BLaER1 treated with 17β-estradiol and CSF1 and Interleukin-3, amounts not matched to agents 10 nM and 100 nM (cell line): ENCODE measurements around the gene RNF133.
"Not testable (repeated sequence)": the region's sequence is repeated elsewhere in the genome, so short reads cannot be mapped to it uniquely, and the experiment has no call there.

Source experiments
- H3K27ac ChIP-seq, 11 experiments: shearing (Covaris generic); formaldehyde crosslinking; 2 replicates each; pipeline ENCODE4 v1.8.1; 2022
- H3K27me3 ChIP-seq, 11 experiments: shearing (Covaris generic); formaldehyde crosslinking; 2 replicates each; pipeline ENCODE4 v1.8.1; 2022
- H3K36me3 ChIP-seq, 11 experiments: shearing (Covaris generic); formaldehyde crosslinking; 2 replicates each; pipeline ENCODE4 v1.8.1; 2022
- H3K4me1 ChIP-seq, 10 experiments: shearing (Covaris generic); formaldehyde crosslinking; 2 replicates each; pipeline ENCODE4 v1.8.1; 2022
- H3K4me2 ChIP-seq, 11 experiments: shearing (Covaris generic); formaldehyde crosslinking; 2 replicates each; pipeline ENCODE4 v1.8.1; 2022
- H3K4me3 ChIP-seq, 10 experiments: shearing (Covaris generic); formaldehyde crosslinking; 2 replicates each; pipeline ENCODE4 v1.8.1; 2022
- H3K9ac ChIP-seq, 11 experiments: shearing (Covaris generic); formaldehyde crosslinking; 2 replicates each; pipeline ENCODE4 v1.8.1; 2022
- H3K9me3 ChIP-seq, 11 experiments: shearing (Covaris generic); formaldehyde crosslinking; replicated peaks in 1 of 11; 2 replicates each; pipeline ENCODE4 v1.8.1; 2022
- H4K20me1 ChIP-seq, 11 experiments: shearing (Covaris generic); formaldehyde crosslinking; 2 replicates each; pipeline ENCODE4 v1.8.1; 2022
- Cebpa-rat ChIP-seq, 11 experiments: shearing (Covaris generic); IDR thresholded peaks; 2 replicates each; pipeline ENCODE4 v1.8.1; 2022

The RNF133 gene

DNA sequence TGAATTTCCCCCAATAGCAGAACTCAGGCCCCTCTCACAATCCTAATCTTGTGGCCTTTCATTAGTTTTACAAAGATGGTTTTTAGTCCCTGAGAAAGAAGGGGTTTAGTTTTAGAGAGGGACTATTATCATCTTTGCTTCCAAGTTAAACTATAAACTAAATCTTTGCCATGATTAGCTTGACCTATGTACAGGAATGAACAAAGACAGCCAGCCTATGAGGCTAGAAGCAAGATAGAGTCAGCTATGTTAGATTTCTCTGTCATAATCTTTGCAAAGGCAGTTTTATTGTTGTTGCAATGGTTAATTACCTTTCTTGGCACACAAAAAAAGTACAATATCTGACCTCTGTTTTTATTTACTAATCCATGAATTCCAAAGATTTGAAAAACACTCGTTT is 19.1 kb downstream of the RNF133 start:
- Histone ChIP-seq H3K4me3 (no peak overlapping the region), H3K9me3 (peaks cover 0 to 6% (median 0%) of the 10 kb centered on the region in 11 experiments; a peak in 1 of 22 replicates), H3K9ac (no peak overlapping the region), H3K27me3 (no peaks in the 10 kb centered on the region), H4K20me1 (no peaks in the 10 kb centered on the region), H3K27ac (no peak overlapping the region), H3K4me1 (no peaks in the 10 kb centered on the region), H3K4me2 (no peak overlapping the region), H3K36me3 (no peaks in the 10 kb centered on the region)
- TF ChIP-seq Cebpa-rat (IDR thresholded peaks at IDR 0.05) = no peak

GRCh38 chr7:122679269-122679709 is 19.6 kb downstream of the RNF133 start:
- H3K9me3 ChIP-seq, H3K27ac ChIP-seq, H3K9ac ChIP-seq, H3K4me2 ChIP-seq, H4K20me1 ChIP-seq, H3K4me1 ChIP-seq, H3K36me3 ChIP-seq, H3K27me3 ChIP-seq, H3K4me3 ChIP-seq: not testable (repeated sequence)

GRCh38 chr7:122677149-122677548 is 21.8 kb downstream of the RNF133 start:
- TF ChIP-seq Cebpa-rat (IDR thresholded peaks at IDR 0.05) = no peak

DNA sequence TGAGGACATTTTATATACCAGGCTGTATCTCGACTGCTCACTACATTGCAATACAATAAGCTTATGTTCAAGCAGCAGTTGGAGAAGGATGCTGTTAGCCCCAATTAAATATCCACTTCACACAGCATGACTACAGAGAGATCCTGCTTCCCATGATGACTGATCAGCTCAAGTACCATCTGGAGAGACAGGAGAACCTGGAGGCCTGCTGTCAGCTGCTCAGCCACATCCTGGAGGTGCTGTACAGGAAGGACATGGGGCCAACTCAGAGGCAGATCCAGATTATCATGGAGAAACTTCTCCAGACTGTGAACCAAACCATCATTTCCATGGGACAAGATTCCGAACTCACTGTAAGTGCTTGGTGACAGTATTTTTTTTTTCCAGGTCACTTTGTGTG is 22.5 kb downstream of the RNF133 start:
- Histone ChIP-seq H3K9me3 (peaks cover 0 to 6% (median 0%) of the 10 kb centered on the region in 11 experiments; a peak in 1 of 22 replicates), H3K27me3 (no peaks in the 10 kb centered on the region), H3K36me3 (no peaks in the 10 kb centered on the region), H3K4me2 (no peak overlapping the region), H3K4me1 (no peaks in the 10 kb centered on the region), H4K20me1 (no peaks in the 10 kb centered on the region), H3K9ac (no peak overlapping the region), H3K4me3 (no peak overlapping the region), H3K27ac (no peak overlapping the region)
- TF ChIP-seq Cebpa-rat (IDR thresholded peaks at IDR 0.05) = no peak

More at GRCh38 chr7:122677149-122677548, 21.8 kb downstream of the RNF133 start:
- H3K27me3 ChIP-seq = no peaks in the 10 kb centered on the region
- no peak overlapping the region for H3K27ac ChIP-seq
- H3K9me3 ChIP-seq = peaks cover 0 to 6% (median 0%) of the 10 kb centered on the region in 11 experiments; a peak in 1 of 22 replicates
- no peak overlapping the region for H3K4me2 ChIP-seq
- H3K4me1 ChIP-seq = no peaks in the 10 kb centered on the region
- no peak overlapping the region for H3K9ac ChIP-seq
- no peak overlapping the region for H3K4me3 ChIP-seq
- no peaks in the 10 kb centered on the region for H3K36me3 ChIP-seq
- H4K20me1 ChIP-seq = no peaks in the 10 kb centered on the region

DNA sequence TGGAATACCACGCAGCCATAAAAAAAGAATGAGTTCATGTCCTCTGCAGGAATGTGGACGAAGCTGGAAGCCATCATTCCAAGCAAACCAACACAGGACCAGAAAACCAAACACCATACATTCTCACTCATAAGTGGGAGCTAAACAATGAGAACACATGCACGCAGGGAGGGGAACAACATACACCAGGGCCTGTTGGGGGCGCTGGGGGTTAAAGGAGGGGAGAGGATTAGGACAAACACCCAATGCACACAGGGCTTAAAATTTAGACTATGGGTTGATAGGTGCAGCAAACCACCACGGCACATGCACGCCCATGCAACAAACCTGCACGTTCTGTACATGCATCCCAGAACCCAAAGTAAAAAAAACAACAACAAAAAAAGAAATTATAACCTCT is 23.3 kb downstream of the RNF133 start:
- Histone ChIP-seq H3K4me3 (no peak overlapping the region), H4K20me1 (no peaks in the 10 kb centered on the region), H3K36me3 (no peaks in the 10 kb centered on the region), H3K9ac (no peak overlapping the region), H3K27ac (no peak overlapping the region), H3K9me3 (peaks cover 0 to 6% (median 0%) of the 10 kb centered on the region in 11 experiments; a peak in 1 of 22 replicates), H3K4me1 (no peaks in the 10 kb centered on the region), H3K4me2 (no peak overlapping the region), H3K27me3 (no peaks in the 10 kb centered on the region)
- TF ChIP-seq Cebpa-rat (IDR thresholded peaks at IDR 0.05) = no peak

- no peaks in the 10 kb centered on the region for H3K4me1 ChIP-seq
- no peak overlapping the region for H3K9ac ChIP-seq
- H3K36me3 ChIP-seq = no peaks in the 10 kb centered on the region
- no peak overlapping the region for H3K4me3 ChIP-seq
- no peak for TF ChIP-seq Cebpa-rat (IDR thresholded peaks at IDR 0.05)
- peaks cover 0 to 6% (median 0%) of the 10 kb centered on the region in 11 experiments; a peak in 1 of 22 replicates for H3K9me3 ChIP-seq
- no peaks in the 10 kb centered on the region for H3K27me3 ChIP-seq
- no peak overlapping the region for H3K4me2 ChIP-seq
- H3K27ac ChIP-seq = no peak overlapping the region
- no peaks in the 10 kb centered on the region for H4K20me1 ChIP-seq
Observed at GRCh38 chr7:122675011-122675410, 23.9 kb downstream of the RNF133 start.

- H3K4me3 ChIP-seq = no peak overlapping the region
- H3K9ac ChIP-seq = no peak overlapping the region
- H3K4me2 ChIP-seq = no peak overlapping the region
Observed at GRCh38 chr7:122674502-122674901, 24.4 kb downstream of the RNF133 start.

GRCh38 chr7:122673951-122674350 is 25.0 kb downstream of the RNF133 start:
- no peaks in the 10 kb centered on the region for H3K9me3 ChIP-seq
- no peaks in the 10 kb centered on the region for H4K20me1 ChIP-seq
- no peaks in the 10 kb centered on the region for H3K27me3 ChIP-seq
- no peak overlapping the region for H3K4me2 ChIP-seq
- no peak overlapping the region for H3K4me3 ChIP-seq
- H3K36me3 ChIP-seq = no peaks in the 10 kb centered on the region
- TF ChIP-seq Cebpa-rat (IDR thresholded peaks at IDR 0.05) = no peak
- H3K27ac ChIP-seq = no peak overlapping the region
- H3K9ac ChIP-seq = no peak overlapping the region
- no peaks in the 10 kb centered on the region for H3K4me1 ChIP-seq

More at GRCh38 chr7:122674502-122674901, 24.4 kb downstream of the RNF133 start:
- no peak overlapping the region for H3K27ac ChIP-seq
- peaks cover 0 to 4% (median 0%) of the 10 kb centered on the region in 11 experiments; a peak in 1 of 22 replicates for H3K9me3 ChIP-seq
- H4K20me1 ChIP-seq = no peaks in the 10 kb centered on the region
- no peaks in the 10 kb centered on the region for H3K36me3 ChIP-seq
- no peaks in the 10 kb centered on the region for H3K27me3 ChIP-seq
- no peaks in the 10 kb centered on the region for H3K4me1 ChIP-seq
- TF ChIP-seq Cebpa-rat (IDR thresholded peaks at IDR 0.05) = no peak

DNA sequence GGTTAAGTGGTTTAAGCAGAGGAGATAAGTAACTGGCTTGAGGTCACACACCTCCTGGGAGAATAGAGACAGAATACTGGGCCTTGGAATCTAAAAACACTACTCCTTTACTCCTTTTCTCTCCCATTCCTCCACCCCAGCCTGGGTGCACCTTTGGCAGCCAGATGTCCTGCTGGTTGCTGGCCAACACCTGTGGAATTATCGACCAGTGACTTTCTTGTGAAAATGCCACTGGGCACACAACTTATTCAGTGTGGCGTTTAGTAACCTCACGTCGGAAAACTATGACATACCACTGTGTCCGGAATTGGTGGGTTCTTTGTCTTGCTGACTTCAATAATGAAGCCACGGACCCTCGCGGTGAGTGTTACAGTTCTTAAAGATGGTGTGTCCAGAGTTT is 26.4 kb downstream of the RNF133 start:
- Histone ChIP-seq H3K36me3 (no peaks in the 10 kb centered on the region), H3K9ac (no peak overlapping the region), H4K20me1 (no peaks in the 10 kb centered on the region), H3K9me3 (no peaks in the 10 kb centered on the region), H3K4me2 (no peak overlapping the region), H3K4me1 (no peaks in the 10 kb centered on the region), H3K27ac (no peak overlapping the region), H3K27me3 (no peaks in the 10 kb centered on the region), H3K4me3 (no peak overlapping the region)
- no peak for TF ChIP-seq Cebpa-rat (IDR thresholded peaks at IDR 0.05)

- no peak for TF ChIP-seq Cebpa-rat (IDR thresholded peaks at IDR 0.05)
- no peak overlapping the region for H3K27ac ChIP-seq
- H3K36me3 ChIP-seq = no peaks in the 10 kb centered on the region
- H4K20me1 ChIP-seq = no peaks in the 10 kb centered on the region
- H3K4me2 ChIP-seq = no peak overlapping the region
- H3K9ac ChIP-seq = no peak overlapping the region
- H3K9me3 ChIP-seq = no peaks in the 10 kb centered on the region
- H3K4me3 ChIP-seq = no peak overlapping the region
- H3K27me3 ChIP-seq = no peaks in the 10 kb centered on the region
- no peaks in the 10 kb centered on the region for H3K4me1 ChIP-seq
Observed at GRCh38 chr7:122663733-122664132, 35.2 kb downstream of the RNF133 start.
